ENCODE results near the gene ULK2. TPM values are rescaled to one million over a fixed set of nuclear protein-coding genes. Genes with fewer than 3 reads are reported as not detected.

Gene ULK2
- total RNA-seq, 5 donors from 2014 or later (not counting 1 experiment from before 2014, with no cell fraction given) = 9.8 to 18.5 (median 10.5) TPM

- peaks cover 6 to 22% (median 15%) of the 10 kb centered on the region in 3 donors for H3K9me3 Mint-ChIP-seq
- no peak overlapping the region for H3K27ac Mint-ChIP-seq
- peak overlapping the region in 1 of 2 donors; percentile 27 for H3K4me3 ChIP-seq (ENCODE audit: control insufficient read depth in 1 of 2, extremely low read depth in 1 of 2, low read length in 1 of 2)
- peaks cover 3% of the 10 kb centered on the region for H3K9me3 ChIP-seq
- CTCF ChIA-PET = interaction anchor here in 1 of 2 donors (0.6 kb wide), 1 partner anchor 271 kb away, joined by 6 read pairs; no protein-coding TSS in a partner anchor
- ATAC-seq (replicated peaks in 1 of 4) (no peak), DNase-seq (no peak)
- peaks cover 9 to 13% (median 11%) of the 10 kb centered on the region in 3 donors for H3K4me1 Mint-ChIP-seq
- peaks cover 6 to 48% of the 10 kb centered on the region in 2 donors for H3K36me3 ChIP-seq (ENCODE audit: control insufficient read depth in 2 of 2, extremely low read depth in 1 of 2, insufficient read depth in 1 of 2, low read length in 1 of 2)
- no peaks in the 10 kb centered on the region for H3K27me3 ChIP-seq (replicated peaks in 1 of 2; ENCODE audit: control insufficient read depth in 2 of 2, extremely low read depth in 1 of 2, insufficient read depth in 2 of 2, low read length in 1 of 2)
- no peak overlapping the region for H3K27ac ChIP-seq (ENCODE audit: low read length)
- no peak overlapping the region for H3K4me3 Mint-ChIP-seq
- POLR2A ChIA-PET = no interaction called here
- 100% methylated on average over 1 of the region's 4 CpGs for WGBS (ENCODE audit: insufficient coverage)
- H3K27me3 Mint-ChIP-seq = no peaks in the 10 kb centered on the region
- H3K36me3 Mint-ChIP-seq = peaks cover 68% of the 10 kb centered on the region
- no peaks in the 10 kb centered on the region for H3K4me1 ChIP-seq (ENCODE audit: control insufficient read depth in 1 of 2, extremely low read depth in 1 of 2, insufficient read depth in 2 of 2, low read length in 2 of 2)
Observed at GRCh38 chr17:19796457-19796856, 71.3 kb downstream of the ULK2 start.

- H3K36me3 Mint-ChIP-seq = peaks cover 83% of the 10 kb centered on the region
- peaks cover 3% of the 10 kb centered on the region for H3K9me3 ChIP-seq
- H3K4me3 ChIP-seq (ENCODE audit: control insufficient read depth in 1 of 2, extremely low read depth in 1 of 2, low read length in 1 of 2) = no peak overlapping the region
- no peaks in the 10 kb centered on the region for H3K27me3 ChIP-seq (replicated peaks in 1 of 2; ENCODE audit: control insufficient read depth in 2 of 2, extremely low read depth in 1 of 2, insufficient read depth in 2 of 2, low read length in 1 of 2)
- H3K36me3 ChIP-seq (ENCODE audit: control insufficient read depth in 2 of 2, extremely low read depth in 1 of 2, insufficient read depth in 1 of 2, low read length in 1 of 2) = peaks cover 17 to 56% of the 10 kb centered on the region in 2 donors
- no peaks in the 10 kb centered on the region for H3K27me3 Mint-ChIP-seq
- POLR2A ChIA-PET = no interaction called here
- 100% methylated on average over 1 of the region's 3 CpGs for WGBS (ENCODE audit: insufficient coverage)
- CTCF ChIA-PET = interaction anchor here in 1 of 2 donors (0.6 kb wide), 3 partner anchors 151 to 359 kb away, joined by 3 to 4 read pairs (median 3); no protein-coding TSS in a partner anchor
- peaks cover 6 to 18% (median 12%) of the 10 kb centered on the region in 3 donors for H3K9me3 Mint-ChIP-seq
- no peak for ATAC-seq (replicated peaks in 1 of 4)
- H3K4me1 Mint-ChIP-seq = peaks cover 0 to 6% (median 0%) of the 10 kb centered on the region in 3 donors
- no peak for DNase-seq
- H3K27ac Mint-ChIP-seq = no peak overlapping the region
- H3K4me1 ChIP-seq (ENCODE audit: control insufficient read depth in 1 of 2, extremely low read depth in 1 of 2, insufficient read depth in 2 of 2, low read length in 2 of 2) = no peaks in the 10 kb centered on the region
- no peak overlapping the region for H3K4me3 Mint-ChIP-seq
- H3K27ac ChIP-seq (ENCODE audit: low read length) = no peak overlapping the region
Observed at GRCh38 chr17:19791918-19792550, 75.7 kb downstream of the ULK2 start.

- Mint-ChIP-seq H3K27ac (no peak overlapping the region), H3K4me3 (no peak overlapping the region), H3K27me3 (no peaks in the 10 kb centered on the region), H3K9me3 (no peaks in the 10 kb centered on the region), H3K36me3 (peaks cover 46% of the 10 kb centered on the region), H3K4me1 (peaks cover 0 to 6% (median 0%) of the 10 kb centered on the region in 3 donors)
- CTCF ChIA-PET = interaction anchor here in 1 of 2 donors (0.6 to 1.2 kb wide), 2 partner anchors 21 to 112 kb away, joined by 3 read pairs; no protein-coding TSS in a partner anchor
- Histone ChIP-seq H3K36me3 (ENCODE audit: control insufficient read depth in 2 of 2, extremely low read depth in 1 of 2, insufficient read depth in 1 of 2, low read length in 1 of 2) (peaks cover 17 to 30% of the 10 kb centered on the region in 2 donors), H3K4me3 (ENCODE audit: control insufficient read depth in 1 of 2, extremely low read depth in 1 of 2, low read length in 1 of 2) (no peak overlapping the region), H3K27me3 (replicated peaks in 1 of 2; ENCODE audit: control insufficient read depth in 2 of 2, extremely low read depth in 1 of 2, insufficient read depth in 2 of 2, low read length in 1 of 2) (no peaks in the 10 kb centered on the region), H3K4me1 (ENCODE audit: control insufficient read depth in 1 of 2, extremely low read depth in 1 of 2, insufficient read depth in 2 of 2, low read length in 2 of 2) (no peaks in the 10 kb centered on the region), H3K9me3 (no peaks in the 10 kb centered on the region), H3K27ac (ENCODE audit: low read length) (no peak overlapping the region)
- POLR2A ChIA-PET = no interaction called here
- ATAC-seq (replicated peaks in 1 of 4) (no peak), DNase-seq (no peak)
- WGBS (ENCODE audit: insufficient coverage) = 100% methylated on average over 1 of the region's 7 CpGs
Observed at GRCh38 chr17:19787733-19788357, 79.9 kb downstream of the ULK2 start.

GRCh38 chr17:19785854-19786253, 81.9 kb downstream of the ULK2 start:
- no peak overlapping the region for H3K4me3 Mint-ChIP-seq
- H3K36me3 Mint-ChIP-seq = peaks cover 48% of the 10 kb centered on the region
- Histone ChIP-seq H3K36me3 (ENCODE audit: control insufficient read depth in 2 of 2, extremely low read depth in 1 of 2, insufficient read depth in 1 of 2, low read length in 1 of 2) (peaks cover 17 to 38% of the 10 kb centered on the region in 2 donors), H3K27ac (ENCODE audit: low read length) (no peak overlapping the region), H3K4me3 (ENCODE audit: control insufficient read depth in 1 of 2, extremely low read depth in 1 of 2, low read length in 1 of 2) (no peak overlapping the region), H3K9me3 (no peaks in the 10 kb centered on the region), H3K4me1 (ENCODE audit: control insufficient read depth in 1 of 2, extremely low read depth in 1 of 2, insufficient read depth in 2 of 2, low read length in 2 of 2) (no peaks in the 10 kb centered on the region), H3K27me3 (replicated peaks in 1 of 2; ENCODE audit: control insufficient read depth in 2 of 2, extremely low read depth in 1 of 2, insufficient read depth in 2 of 2, low read length in 1 of 2) (no peaks in the 10 kb centered on the region)
- no peaks in the 10 kb centered on the region for H3K9me3 Mint-ChIP-seq
- ChIA-PET POLR2A (interaction anchor here in 1 of 2 donors (0.7 kb wide), 1 partner anchor 112 kb away, joined by 3 read pairs; no protein-coding TSS in a partner anchor), CTCF (interaction anchor here (0.5 to 0.7 kb wide), 3 partner anchors 24 to 1307 kb away, joined by 3 to 4 read pairs (median 3); no protein-coding TSS in a partner anchor)
- H3K27ac Mint-ChIP-seq = no peak overlapping the region
- no peak for ATAC-seq (replicated peaks in 1 of 4)
- H3K4me1 Mint-ChIP-seq = peaks cover 0 to 4% (median 0%) of the 10 kb centered on the region in 3 donors
- DNase-seq = no peak
- H3K27me3 Mint-ChIP-seq = no peaks in the 10 kb centered on the region
- no CpG with 5 or more reads among the region's 4 CpGs for WGBS (ENCODE audit: insufficient coverage)

- POLR2A ChIA-PET = no interaction called here
- no peak overlapping the region for H3K27ac ChIP-seq (ENCODE audit: low read length)
- H3K4me1 ChIP-seq (ENCODE audit: control insufficient read depth in 1 of 2, extremely low read depth in 1 of 2, insufficient read depth in 2 of 2, low read length in 2 of 2) = no peaks in the 10 kb centered on the region
- ATAC-seq (replicated peaks in 1 of 4) = no peak
- Mint-ChIP-seq H3K27me3 (no peaks in the 10 kb centered on the region), H3K9me3 (no peaks in the 10 kb centered on the region), H3K4me3 (no peak overlapping the region), H3K36me3 (peaks cover 34% of the 10 kb centered on the region), H3K4me1 (no peaks in the 10 kb centered on the region), H3K27ac (no peak overlapping the region)
- no peaks in the 10 kb centered on the region for H3K9me3 ChIP-seq
- peaks cover 0 to 22% of the 10 kb centered on the region in 2 donors for H3K36me3 ChIP-seq (ENCODE audit: control insufficient read depth in 2 of 2, extremely low read depth in 1 of 2, insufficient read depth in 1 of 2, low read length in 1 of 2)
- WGBS (ENCODE audit: insufficient coverage) = no CpG with 5 or more reads among the region's 9 CpGs
- no peak overlapping the region for H3K4me3 ChIP-seq (ENCODE audit: control insufficient read depth in 1 of 2, extremely low read depth in 1 of 2, low read length in 1 of 2)
- H3K27me3 ChIP-seq (replicated peaks in 1 of 2; ENCODE audit: control insufficient read depth in 2 of 2, extremely low read depth in 1 of 2, insufficient read depth in 2 of 2, low read length in 1 of 2) = no peaks in the 10 kb centered on the region
- no peak for DNase-seq
- CTCF ChIA-PET = interaction anchor here in 1 of 2 donors (0.6 kb wide), 1 partner anchor 30 kb away, joined by 3 read pairs; no protein-coding TSS in a partner anchor
Observed at GRCh38 chr17:19781488-19782458, 86.0 kb downstream of the ULK2 start.

- Mint-ChIP-seq H3K4me1 (peaks cover 0 to under 1% (median 0%) of the 10 kb centered on the region in 3 donors), H3K36me3 (peaks cover 37% of the 10 kb centered on the region), H3K9me3 (no peaks in the 10 kb centered on the region), H3K27me3 (no peaks in the 10 kb centered on the region), H3K4me3 (no peak overlapping the region), H3K27ac (no peak overlapping the region)
- ATAC-seq (replicated peaks in 1 of 4) (no peak), DNase-seq (no peak)
- 94% methylated on average over 2 of the region's 4 CpGs for WGBS (ENCODE audit: insufficient coverage)
- H3K4me1 ChIP-seq (ENCODE audit: control insufficient read depth in 1 of 2, extremely low read depth in 1 of 2, insufficient read depth in 2 of 2, low read length in 2 of 2) = no peaks in the 10 kb centered on the region
- H3K9me3 ChIP-seq = no peaks in the 10 kb centered on the region
- no peak overlapping the region for H3K4me3 ChIP-seq (ENCODE audit: control insufficient read depth in 1 of 2, extremely low read depth in 1 of 2, low read length in 1 of 2)
- peaks cover 0 to 31% of the 10 kb centered on the region in 2 donors for H3K36me3 ChIP-seq (ENCODE audit: control insufficient read depth in 2 of 2, extremely low read depth in 1 of 2, insufficient read depth in 1 of 2, low read length in 1 of 2)
- no peak overlapping the region for H3K27ac ChIP-seq (ENCODE audit: low read length)
- ChIA-PET CTCF (no interaction called here), POLR2A (interaction anchor here in 1 of 2 donors (0.7 kb wide), 1 partner anchor 138 kb away, joined by 3 read pairs; no protein-coding TSS in a partner anchor)
- H3K27me3 ChIP-seq (replicated peaks in 1 of 2; ENCODE audit: control insufficient read depth in 2 of 2, extremely low read depth in 1 of 2, insufficient read depth in 2 of 2, low read length in 1 of 2) = no peaks in the 10 kb centered on the region
Observed at GRCh38 chr17:19780846-19781245, 86.9 kb downstream of the ULK2 start.

Data from T-cell (primary cell).